ENCODE measurements around the gene THG1L. TPM values are rescaled to one million over a fixed set of nuclear protein-coding genes. Genes with fewer than 3 reads are reported as not detected.

Gene THG1L
- total and polyA plus RNA-seq, 10 of the 15 experiments (the other 5 are each of a cell fraction or from before 2014, with no cell fraction given): 24.8 to 58.0 (median 34.5) TPM

DNA sequence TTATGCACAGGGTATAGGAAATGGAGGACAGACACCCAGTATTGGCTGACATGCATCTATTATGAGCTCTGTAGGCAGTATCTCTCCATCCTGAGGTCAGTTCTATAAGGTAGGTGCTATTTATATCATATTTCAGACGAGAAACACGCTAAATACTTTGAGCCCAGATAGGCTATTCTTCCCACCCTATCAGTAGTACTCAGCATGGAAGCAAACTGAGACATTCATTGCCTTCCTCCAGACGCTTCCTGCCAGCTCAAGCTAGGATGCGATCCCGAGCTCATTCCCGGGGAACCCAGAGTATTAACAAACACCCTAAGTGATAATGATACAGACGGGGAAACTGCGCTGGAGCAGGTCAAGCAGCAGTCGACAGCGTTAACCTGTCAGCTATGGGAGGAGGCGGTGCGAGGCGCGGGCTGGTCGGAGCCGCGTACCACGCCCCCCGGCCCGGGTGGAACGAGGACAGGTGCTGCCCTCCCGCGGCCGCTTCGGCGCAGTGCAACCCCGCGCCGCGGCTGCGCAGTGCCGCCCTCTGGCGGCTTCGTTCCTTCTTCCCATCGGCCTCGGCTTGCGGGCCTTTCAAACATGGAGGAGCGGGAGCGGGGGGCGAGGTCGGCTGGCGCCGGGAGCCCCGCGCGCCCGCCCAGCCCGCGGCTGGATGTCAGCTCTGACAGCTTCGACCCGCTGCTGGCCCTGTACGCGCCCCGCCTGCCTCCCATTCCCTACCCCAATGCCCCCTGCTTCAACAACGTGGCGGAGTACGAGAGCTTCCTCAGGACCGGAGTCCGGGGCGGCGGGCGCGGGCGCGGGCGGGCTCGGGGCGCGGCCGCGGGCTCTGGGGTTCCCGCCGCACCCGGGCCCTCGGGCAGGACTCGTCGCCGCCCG, 12.2 kb downstream of the THG1L start, which contains the start of gene LSM11 (continued):
- no peak for TF ChIP-seq CBX3 (IDR thresholded peaks at IDR 0.05; ENCODE audit: borderline replicate concordance, low read depth)
- TF ChIP-seq TCF3 (IDR thresholded peaks at IDR 0.05; ENCODE audit: borderline replicate concordance, insufficient read depth, low read depth, low read length): 0 out of 2 replicates have a peak, but pooled peaks have one; percentile 57
- TF ChIP-seq ZNF207 (IDR thresholded peaks at IDR 0.05; ENCODE audit: borderline replicate concordance): peak; percentile 95
- no peak for TF ChIP-seq CHD1 (IDR thresholded peaks at IDR 0.05; ENCODE audit: low read depth, low read length)
- no peak for TF ChIP-seq SIX5 (IDR thresholded peaks at IDR 0.05; ENCODE audit: low read depth, low read length, severe bottlenecking)
- TF ChIP-seq RFX5 (IDR thresholded peaks at IDR 0.05; ENCODE audit: low read depth, low read length): peak; percentile 44; the same call in 1 of the 2 replicates
- TF ChIP-seq NR2F1 (conservative IDR thresholded peaks at IDR 0.05): peak; percentile 60
- TF ChIP-seq CBX5 (IDR thresholded peaks at IDR 0.05; ENCODE audit: low read depth): peak; percentile 24; the same call in 1 of the 2 replicates
- no peak for TF ChIP-seq FOS (IDR thresholded peaks at IDR 0.05; ENCODE audit: borderline replicate concordance, extremely low read depth, insufficient read length)
- no peak for TF ChIP-seq IRF5 (IDR thresholded peaks at IDR 0.05; ENCODE audit: borderline replicate concordance)
- TF ChIP-seq POLR2AphosphoS2 (IDR thresholded peaks at IDR 0.05; ENCODE audit: low read depth, low read length): no peak
- TF ChIP-seq, protein P1, sequence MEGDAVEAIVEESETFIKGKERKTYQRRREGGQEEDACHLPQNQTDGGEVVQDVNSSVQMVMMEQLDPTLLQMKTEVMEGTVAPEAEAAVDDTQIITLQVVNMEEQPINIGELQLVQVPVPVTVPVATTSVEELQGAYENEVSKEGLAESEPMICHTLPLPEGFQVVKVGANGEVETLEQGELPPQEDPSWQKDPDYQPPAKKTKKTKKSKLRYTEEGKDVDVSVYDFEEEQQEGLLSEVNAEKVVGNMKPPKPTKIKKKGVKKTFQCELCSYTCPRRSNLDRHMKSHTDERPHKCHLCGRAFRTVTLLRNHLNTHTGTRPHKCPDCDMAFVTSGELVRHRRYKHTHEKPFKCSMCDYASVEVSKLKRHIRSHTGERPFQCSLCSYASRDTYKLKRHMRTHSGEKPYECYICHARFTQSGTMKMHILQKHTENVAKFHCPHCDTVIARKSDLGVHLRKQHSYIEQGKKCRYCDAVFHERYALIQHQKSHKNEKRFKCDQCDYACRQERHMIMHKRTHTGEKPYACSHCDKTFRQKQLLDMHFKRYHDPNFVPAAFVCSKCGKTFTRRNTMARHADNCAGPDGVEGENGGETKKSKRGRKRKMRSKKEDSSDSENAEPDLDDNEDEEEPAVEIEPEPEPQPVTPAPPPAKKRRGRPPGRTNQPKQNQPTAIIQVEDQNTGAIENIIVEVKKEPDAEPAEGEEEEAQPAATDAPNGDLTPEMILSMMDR (IDR thresholded peaks at IDR 0.05 in 2 of 3, conservative IDR thresholded peaks at IDR 0.05 in 1 of 3; ENCODE audit: control insufficient read depth in 2 of 3, extremely low read depth in 1 of 3, insufficient read depth in 1 of 3, low read depth in 3 of 3, low read length in 3 of 3): peak; percentile 97 to 100 (median 99); a peak in 5 of 6 replicates
- no peak for TF ChIP-seq HDAC6 (IDR thresholded peaks at IDR 0.05; ENCODE audit: unreplicated experiment)
- no peak for TF ChIP-seq MTA3 (IDR thresholded peaks at IDR 0.05; ENCODE audit: borderline replicate concordance, low read length)
- no peak for TF ChIP-seq SUZ12 (IDR thresholded peaks at IDR 0.05; ENCODE audit: unreplicated experiment)
- TF ChIP-seq, protein P2, sequence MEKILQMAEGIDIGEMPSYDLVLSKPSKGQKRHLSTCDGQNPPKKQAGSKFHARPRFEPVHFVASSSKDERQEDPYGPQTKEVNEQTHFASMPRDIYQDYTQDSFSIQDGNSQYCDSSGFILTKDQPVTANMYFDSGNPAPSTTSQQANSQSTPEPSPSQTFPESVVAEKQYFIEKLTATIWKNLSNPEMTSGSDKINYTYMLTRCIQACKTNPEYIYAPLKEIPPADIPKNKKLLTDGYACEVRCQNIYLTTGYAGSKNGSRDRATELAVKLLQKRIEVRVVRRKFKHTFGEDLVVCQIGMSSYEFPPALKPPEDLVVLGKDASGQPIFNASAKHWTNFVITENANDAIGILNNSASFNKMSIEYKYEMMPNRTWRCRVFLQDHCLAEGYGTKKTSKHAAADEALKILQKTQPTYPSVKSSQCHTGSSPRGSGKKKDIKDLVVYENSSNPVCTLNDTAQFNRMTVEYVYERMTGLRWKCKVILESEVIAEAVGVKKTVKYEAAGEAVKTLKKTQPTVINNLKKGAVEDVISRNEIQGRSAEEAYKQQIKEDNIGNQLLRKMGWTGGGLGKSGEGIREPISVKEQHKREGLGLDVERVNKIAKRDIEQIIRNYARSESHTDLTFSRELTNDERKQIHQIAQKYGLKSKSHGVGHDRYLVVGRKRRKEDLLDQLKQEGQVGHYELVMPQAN (conservative IDR thresholded peaks at IDR 0.05): peak; percentile 85
- peak; percentile 95 for TF ChIP-seq SMC3 (IDR thresholded peaks at IDR 0.05; ENCODE audit: borderline replicate concordance, low read length)
- TF ChIP-seq, protein P3, sequence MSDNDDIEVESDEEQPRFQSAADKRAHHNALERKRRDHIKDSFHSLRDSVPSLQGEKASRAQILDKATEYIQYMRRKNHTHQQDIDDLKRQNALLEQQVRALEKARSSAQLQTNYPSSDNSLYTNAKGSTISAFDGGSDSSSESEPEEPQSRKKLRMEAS (IDR thresholded peaks at IDR 0.05; ENCODE audit: low read depth, low read length): no peak
- no peak for TF ChIP-seq RBBP5 (conservative IDR thresholded peaks at IDR 0.05)
- no peak for TF ChIP-seq ZNF384 (IDR thresholded peaks at IDR 0.05; ENCODE audit: borderline replicate concordance, low read depth, low read length)
- 0 out of 2 replicates have a peak, but pooled peaks have one; percentile 37 for TF ChIP-seq TBL1XR1 (IDR thresholded peaks at IDR 0.05; ENCODE audit: low read depth, low read length)
- peak; percentile 50; the same call in 1 of the 2 replicates for TF ChIP-seq EED (IDR thresholded peaks at IDR 0.05; ENCODE audit: low read depth)

Measured in GM12878 (cell line).